Prostate gland (tissue), 2 donors: ENCODE results near the gene KCNJ4. TPM values are rescaled to one million over a fixed set of nuclear protein-coding genes. Genes with fewer than 3 reads are reported as not detected.

Experiments
- DNase-seq: peaks from one replicate; pipeline ENCODE4 v3.0.0-alpha.2; 2019; ENCODE audit warnings: low spot score
- H3K27ac ChIP-seq, 2 donors: fragments of 200-600 bp; sonication (generic); 2 replicates each; pipeline ENCODE4 v1.5.1; 2017 to 2019
- H3K27me3 ChIP-seq: fragments of 200-600 bp; sonication (generic); replicated peaks from 2 replicates; pipeline ENCODE4 v1.5.1; 2019; ENCODE audit not compliant: insufficient read depth
- H3K36me3 ChIP-seq, 2 donors: fragments of 200-600 bp; sonication (generic); 1 replicate in 1 of 2; 2 replicates in 1 of 2; pipeline versions ENCODE4 v1.5.1 to v1.8.1; 2017 to 2019
- H3K4me1 ChIP-seq: fragments of 200-600 bp; sonication (generic); replicated peaks from 2 replicates; pipeline ENCODE4 v1.5.1; 2019
- H3K4me3 ChIP-seq, 2 donors: fragments of 200-600 bp; sonication (generic); 2 replicates each; pipeline ENCODE4 v1.5.1; 2017 to 2019
- H3K9me3 ChIP-seq: fragments of 200-600 bp; sonication (generic); 2 replicates; pipeline ENCODE4 v1.5.1; 2017
- CTCF ChIP-seq, 4 experiments: fragments of 200-600 bp in 2 of 4; fragments of 450-650 bp in 2 of 4; sonication (generic) in 2 of 4; IDR thresholded peaks; 1 replicate in 3 of 4; 2 replicates in 1 of 4; pipeline ENCODE4 v1.5.1; 2016 to 2019; ENCODE audit warnings: antibody characterized with exemption in 4 of 4, mild to moderate bottlenecking in 2 of 4, moderate library complexity in 2 of 4
- POLR2A ChIP-seq: fragments of 450-650 bp; IDR thresholded peaks from one replicate; pipeline ENCODE4 v1.6.1; 2016; ENCODE audit warnings: antibody characterized with exemption, mild to moderate bottlenecking
- POLR2AphosphoS5 ChIP-seq: sonication (generic); formaldehyde crosslinking; IDR thresholded peaks from one replicate; pipeline ENCODE4 v1.6.1; 2017; ENCODE audit warnings: antibody characterized with exemption
- WGBS: methylation state at CpG from one replicate; pipeline ENCODE4 v1.1.5; 2018; 5-methylcytosine and 5-hydroxymethylcytosine counted together
- intact Hi-C: fragments of 100-400 bp; cut with DNase I; formaldehyde crosslinking; loops from one replicate; pipeline ENCODE4 v1.14.2; 2022
- total RNA-seq, 2 donors: library from RNA; depleted of rRNA; stranded (reverse); fragments of >200 nt; gene quantifications; one replicate each; pipeline ENCODE4 v1.1.0, GENCODE V29; 2016

Gene KCNJ4
- 1 to 10 TPM in 1 of 2 donors, not detected in 1; 3.2 TPM for total RNA-seq

GRCh38 chr22:38455076-38455529 is at the start of gene KCNJ4:
TSS of gene KCNJ4 (minus strand) at chr22:38455199. CDS start at chr22:38428132, 27,067 bp downstream.
- H3K27ac ChIP-seq = no peak within 1 kb of the TSS
- H3K4me1 ChIP-seq = no peaks in the 10 kb centered on the region

GRCh38 chr22:38503021-38503420 is 48.0 kb upstream of the KCNJ4 start:
- peaks cover 6 to 11% of the 10 kb centered on the region in 2 donors for H3K36me3 ChIP-seq
- WGBS = 24% methylated on average over 4 of the region's 4 CpGs
- H3K27ac ChIP-seq = peak overlapping the region in 1 of 2 donors; percentile 100
- H3K4me1 ChIP-seq = no peaks in the 10 kb centered on the region
- no peak for DNase-seq
- TF ChIP-seq POLR2AphosphoS5 = no peak
- no peak for TF ChIP-seq POLR2A
- no peak for TF ChIP-seq CTCF (IDR thresholded peaks at IDR 0.05)
- H3K9me3 ChIP-seq = no peaks in the 10 kb centered on the region
- H3K4me3 ChIP-seq = peak overlapping the region in 1 of 2 donors; percentile 87
- intact Hi-C loops = loop anchor here (10.0 kb wide), 1 partner anchor 202 kb away; the partner anchor contains the start of genes GTPBP1 and JOSD1
- no peaks in the 10 kb centered on the region for H3K27me3 ChIP-seq

More at GRCh38 chr22:38455076-38455529, at the start of gene KCNJ4:
- peak within 1 kb of the TSS; percentile 23 to 45 for H3K4me3 ChIP-seq
- TF ChIP-seq POLR2A = no peak
- no peak for TF ChIP-seq POLR2AphosphoS5
- TF ChIP-seq CTCF (IDR thresholded peaks at IDR 0.05) = no peak
- intact Hi-C loops = no loop called here
- H3K9me3 ChIP-seq = no peaks in the 10 kb centered on the region
- DNase-seq = no peak
- WGBS = 2% methylated on average over 26 of the region's 76 CpGs
- H3K27me3 ChIP-seq = no peaks in the 10 kb centered on the region
- no peaks in the 10 kb centered on the region for H3K36me3 ChIP-seq

GRCh38 chr22:38501797-38502672 is 47.0 kb upstream of the KCNJ4 start:
- Histone ChIP-seq H3K27ac (peak overlapping the region in 1 of 2 donors; percentile 100), H3K9me3 (no peaks in the 10 kb centered on the region), H3K4me1 (no peaks in the 10 kb centered on the region), H3K4me3 (no peak overlapping the region), H3K36me3 (peaks cover 10 to 16% of the 10 kb centered on the region in 2 donors), H3K27me3 (no peaks in the 10 kb centered on the region)
- WGBS = 80% methylated on average over 10 of the region's 10 CpGs
- intact Hi-C loops = loop anchor here (10.0 kb wide), 1 partner anchor 203 kb away; the partner anchor contains the start of genes GTPBP1 and JOSD1
- DNase-seq = no peak
- TF ChIP-seq POLR2A (no peak), CTCF (IDR thresholded peaks at IDR 0.05) (no peak), POLR2AphosphoS5 (no peak)

GRCh38 chr22:38497869-38498268 is 42.9 kb upstream of the KCNJ4 start:
- Histone ChIP-seq H3K4me1 (peaks cover 4% of the 10 kb centered on the region), H3K27ac (no peak overlapping the region), H3K27me3 (no peaks in the 10 kb centered on the region), H3K4me3 (no peak overlapping the region), H3K36me3 (peaks cover 36 to 52% of the 10 kb centered on the region in 2 donors), H3K9me3 (no peaks in the 10 kb centered on the region)
- TF ChIP-seq POLR2A (no peak), CTCF (IDR thresholded peaks at IDR 0.05) (no peak), POLR2AphosphoS5 (no peak)
- 93% methylated on average over 3 of the region's 3 CpGs for WGBS
- intact Hi-C loops = no loop called here
- DNase-seq = no peak
